Mammary epithelial cell (primary cell): ENCODE data around the gene SOX10.

ENCODE experiments used
- CTCF ChIP-seq, 2 donors: IDR thresholded peaks in 1 of 2; conservative IDR thresholded peaks in 1 of 2; 2 replicates each; pipeline ENCODE4 v1.5.1; 2011 to 2012; ENCODE audit warnings: inconsistent platforms in 2 of 2, low read length in 2 of 2, mild to moderate bottlenecking in 2 of 2, control low read depth in 1 of 2, low read depth in 1 of 2; ENCODE audit not compliant: insufficient read depth in 1 of 2; ENCODE audit errors: extremely low read depth in 1 of 2
- EZH2 ChIP-seq: IDR thresholded peaks from 2 replicates; pipeline ENCODE4 v1.6.1; 2012; ENCODE audit warnings: low read length, inconsistent platforms, borderline replicate concordance

GRCh38 chr22:37926358-37926757 is 58.0 kb downstream of the SOX10 start:
- TF ChIP-seq CTCF (conservative IDR thresholded peaks at IDR 0.05 in 1 of 2, IDR thresholded peaks at IDR 0.05 in 1 of 2; ENCODE audit: extremely low read depth in 1 of 2, insufficient read depth in 1 of 2, low read depth in 1 of 2, low read length in 2 of 2) (no peak), EZH2 (no peak)
